GM18867 (cell line): ENCODE measurements around the gene PBXIP1.

Source experiments
- ATAC-seq: cut with Tn5 transposase; IDR thresholded peaks from one replicate; pipeline ENCODE4 v1.9.1; 2021; ENCODE audit warnings: mild to moderate bottlenecking, moderate library complexity; ENCODE audit not compliant: unreplicated experiment

The PBXIP1 gene

GRCh38 chr1:154958681-154959425, 3.0 kb upstream of the PBXIP1 start:
- no peak for ATAC-seq

DNA sequence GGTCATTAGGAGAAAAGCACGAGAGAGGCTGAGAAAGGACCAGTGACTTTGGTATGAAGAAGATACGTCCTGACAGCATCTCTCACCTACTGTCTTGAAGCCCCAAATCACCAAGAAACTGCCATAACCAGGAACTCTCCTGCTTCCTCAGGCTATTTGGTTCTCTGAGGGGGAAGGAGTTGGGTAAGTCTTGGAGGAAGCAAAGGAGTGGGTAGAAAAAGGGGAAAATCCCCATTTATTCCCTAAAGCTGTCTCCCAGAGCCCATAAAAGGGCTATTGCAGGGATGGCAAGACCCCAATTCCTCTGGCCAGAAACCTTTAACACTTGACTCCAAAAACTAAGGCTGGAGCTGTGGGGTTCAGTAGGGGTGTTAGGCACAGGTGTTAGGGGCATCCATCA, 2.1 kb upstream of the PBXIP1 start:
- ATAC-seq, result no peak

DNA sequence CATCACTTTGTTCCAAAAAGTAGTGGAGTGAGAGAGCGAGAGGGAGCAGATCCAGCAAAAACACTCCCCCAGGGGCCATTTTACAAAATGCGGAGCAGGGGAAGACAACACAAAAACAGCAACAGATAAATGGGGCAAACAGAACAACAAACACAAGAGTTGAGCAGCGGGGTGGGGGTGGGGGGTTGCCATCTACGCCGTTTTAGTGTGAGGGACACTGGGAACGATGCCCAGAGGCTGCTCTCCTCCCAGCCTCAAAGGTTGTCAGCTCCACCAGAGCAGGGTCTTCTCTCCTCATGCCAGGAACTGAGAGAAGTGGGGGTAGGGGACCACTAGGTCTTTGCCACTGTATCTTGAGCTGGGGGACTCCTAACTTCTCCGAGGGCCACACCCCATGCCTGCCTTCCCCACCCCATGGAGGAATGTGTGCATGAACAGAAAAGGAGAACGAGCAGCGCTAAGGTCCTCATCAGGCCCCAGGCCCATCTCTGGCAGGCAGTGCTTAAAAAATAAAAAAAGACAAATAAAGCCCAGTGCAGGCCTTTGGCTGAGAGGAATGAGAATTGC, 1.3 kb upstream of the PBXIP1 start:
- ATAC-seq, result no peak

DNA sequence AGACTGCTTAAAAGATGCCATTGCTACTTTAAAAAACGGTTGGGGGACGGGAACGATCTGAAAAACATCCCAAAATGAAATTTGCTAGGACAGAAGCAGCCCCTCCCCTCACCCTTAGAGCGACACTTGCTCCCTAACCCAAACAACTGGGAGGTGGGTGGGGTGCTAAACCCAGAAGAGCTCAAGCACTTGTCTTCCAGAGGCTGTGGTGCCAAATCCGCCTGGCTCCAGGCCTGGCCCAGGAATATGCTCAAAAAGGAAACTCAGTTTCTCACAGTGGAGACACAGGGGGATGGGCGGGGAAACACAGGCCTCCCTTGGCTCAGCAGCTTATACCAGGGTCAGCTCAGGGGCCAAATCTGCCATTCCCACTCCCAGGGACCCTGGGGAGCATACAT, 644 bp upstream of the PBXIP1 start:
- no peak for ATAC-seq

- peak; percentile 48 for ATAC-seq
These were observed 721 bp downstream of the PBXIP1 start for GRCh38 chr1:154955039-154955717.

DNA sequence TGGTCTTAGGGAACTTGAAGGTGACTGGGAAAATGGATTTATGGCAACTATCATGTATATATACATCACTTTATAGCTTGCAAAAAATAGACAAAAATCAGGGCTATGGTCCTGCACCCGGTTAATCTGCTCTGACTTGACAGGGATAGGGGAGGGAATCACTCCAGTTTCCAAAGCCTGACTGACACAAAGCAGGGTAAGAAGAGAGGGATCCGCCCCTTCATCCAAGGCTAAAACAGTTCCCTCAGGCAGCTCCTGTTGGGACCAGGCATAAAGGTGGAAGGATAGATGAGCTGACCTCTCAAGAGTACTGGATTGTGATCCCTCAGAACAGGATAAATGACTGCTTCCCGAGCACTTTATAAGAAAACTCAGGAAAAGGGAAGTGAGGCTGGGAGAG, 1.4 kb downstream of the PBXIP1 start:
- ATAC-seq, result no peak

DNA sequence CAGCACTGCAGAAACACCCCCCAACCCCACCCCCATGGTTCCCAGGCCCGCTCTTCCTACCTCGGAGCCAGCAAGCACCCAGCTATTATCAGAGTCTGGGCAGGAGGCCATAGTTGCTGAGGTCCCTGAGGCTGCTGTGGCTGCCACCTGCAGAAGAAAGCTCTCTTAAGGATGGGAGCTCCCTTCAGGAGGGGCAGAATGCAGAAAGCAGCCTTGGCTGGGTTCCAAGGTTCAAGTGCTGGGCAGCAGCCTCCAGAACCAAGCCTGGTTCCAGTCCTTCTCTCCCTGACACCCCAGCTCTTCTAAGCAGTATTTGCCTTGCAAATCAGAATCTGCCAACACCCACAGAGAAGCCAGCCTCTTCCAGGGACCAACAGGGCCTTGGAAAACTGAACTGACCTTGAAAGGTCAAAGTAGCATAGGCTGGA, 2.3 kb downstream of the PBXIP1 start:
- no peak for ATAC-seq

GRCh38 chr1:154952664-154953063, 3.2 kb downstream of the PBXIP1 start:
- no peak for ATAC-seq

- no peak for ATAC-seq
These were observed 3.8 kb downstream of the PBXIP1 start for GRCh38 chr1:154951901-154952657.

GRCh38 chr1:154948079-154948478, 7.8 kb downstream of the PBXIP1 start:
- no peak for ATAC-seq

- ATAC-seq, result no peak
These were observed 9.7 kb downstream of the PBXIP1 start for GRCh38 chr1:154945962-154946850.

DNA sequence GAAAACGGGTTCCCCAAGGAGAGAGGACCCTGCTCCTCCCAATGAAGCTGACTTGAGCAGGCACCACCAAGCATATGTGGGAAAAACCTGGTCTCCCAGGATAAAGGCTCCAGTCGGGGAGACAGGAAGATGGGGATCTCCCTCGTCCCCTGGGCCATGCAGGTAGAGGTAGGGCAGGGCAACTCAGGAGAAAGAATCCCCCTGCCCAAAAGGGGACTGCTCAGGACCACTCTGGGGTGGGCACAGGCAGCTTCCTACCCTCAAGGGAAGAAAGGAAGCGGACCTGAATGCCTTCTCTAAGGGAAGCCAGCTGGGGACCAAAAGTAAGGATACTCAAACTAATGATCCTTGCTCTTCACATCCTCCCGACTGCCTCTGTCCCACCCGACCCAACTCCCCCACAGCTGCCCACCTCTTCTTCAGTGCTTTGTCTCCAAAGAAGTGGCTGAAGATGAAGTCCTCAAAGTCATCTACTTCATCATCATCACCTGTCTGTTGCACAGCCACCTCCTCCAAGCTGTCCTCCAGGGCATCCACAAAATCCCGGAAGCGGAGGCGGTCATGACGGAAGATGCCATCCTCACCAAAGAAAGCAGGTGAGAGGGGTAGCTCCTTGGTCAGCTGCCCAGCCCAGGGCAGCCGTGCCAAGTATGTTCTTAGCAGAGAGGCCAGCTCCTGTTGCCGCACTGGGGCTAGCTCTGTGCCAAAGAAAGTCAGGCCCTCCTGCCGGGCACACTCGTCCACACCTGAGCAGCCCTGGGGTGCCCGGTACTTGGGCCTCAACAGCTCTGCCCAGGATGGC, 10.5 kb downstream of the PBXIP1 start:
- no peak for ATAC-seq

DNA sequence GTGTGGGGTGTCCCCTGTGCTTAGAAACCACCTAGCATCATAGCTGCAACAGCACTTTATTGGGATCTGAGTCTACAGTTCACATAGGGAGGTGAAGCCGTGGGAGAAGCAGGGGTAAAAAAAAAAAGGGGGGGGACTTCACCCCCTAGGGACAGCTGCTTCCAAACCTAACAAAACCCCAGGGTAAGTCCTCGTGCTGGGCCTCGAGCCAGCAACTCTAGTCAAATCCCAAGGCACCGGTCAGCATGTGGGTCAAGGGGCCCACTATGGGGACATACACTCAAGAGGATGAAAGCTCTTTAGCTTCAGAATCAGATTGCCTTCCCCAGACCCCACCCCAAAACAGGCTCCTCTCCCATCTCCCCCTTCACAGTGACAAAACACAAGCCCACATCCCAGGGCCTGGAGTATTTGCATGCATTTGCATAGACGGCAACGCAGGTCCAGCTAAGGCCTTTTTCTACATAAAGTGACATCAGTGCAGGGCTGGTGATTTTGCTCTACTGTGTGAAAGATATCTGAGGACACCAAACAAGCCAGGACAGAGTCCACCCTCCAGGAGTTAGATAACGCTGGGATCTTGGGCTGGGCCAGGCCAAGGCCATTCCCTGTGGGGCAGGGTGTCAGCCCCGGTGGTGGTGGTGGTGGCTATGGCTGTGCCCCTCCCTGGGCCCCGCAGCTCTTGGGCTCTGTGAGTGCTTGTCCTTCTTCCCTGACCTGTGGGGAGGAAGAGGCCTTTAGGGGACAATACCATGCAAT, 11.3 kb downstream of the PBXIP1 start:
- ATAC-seq, result no peak

- no peak for ATAC-seq
These were observed 12.1 kb downstream of the PBXIP1 start for GRCh38 chr1:154943649-154944400.

GRCh38 chr1:154941333-154942013, 14.4 kb downstream of the PBXIP1 start:
- ATAC-seq, result no peak

DNA sequence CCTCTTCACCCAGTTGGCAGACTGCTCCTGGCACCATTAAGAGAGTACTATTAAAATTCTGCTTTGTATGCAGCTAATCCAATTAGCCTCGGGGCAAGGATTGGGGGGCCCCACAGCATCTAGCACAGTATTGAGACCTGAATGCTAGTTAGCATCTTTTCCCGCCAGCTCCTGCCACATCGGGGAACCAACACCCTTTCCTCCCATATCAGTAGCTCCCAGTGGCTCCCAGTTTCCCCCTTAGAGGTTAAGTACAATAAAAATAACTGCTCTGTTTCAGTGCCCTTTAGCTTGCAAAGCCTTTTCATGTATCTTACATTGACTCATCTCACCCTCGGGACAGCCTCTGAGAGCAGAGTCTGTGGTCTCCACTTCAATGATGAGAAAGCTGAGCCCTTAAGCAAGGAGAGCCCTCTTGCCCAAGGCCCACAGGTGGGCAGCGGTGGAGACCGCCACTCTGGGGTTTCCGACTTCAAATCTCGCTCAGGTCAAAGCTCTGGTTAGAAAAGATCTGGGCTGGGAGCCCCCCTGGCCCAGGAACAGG, 15.2 kb downstream of the PBXIP1 start:
- no peak for ATAC-seq

DNA sequence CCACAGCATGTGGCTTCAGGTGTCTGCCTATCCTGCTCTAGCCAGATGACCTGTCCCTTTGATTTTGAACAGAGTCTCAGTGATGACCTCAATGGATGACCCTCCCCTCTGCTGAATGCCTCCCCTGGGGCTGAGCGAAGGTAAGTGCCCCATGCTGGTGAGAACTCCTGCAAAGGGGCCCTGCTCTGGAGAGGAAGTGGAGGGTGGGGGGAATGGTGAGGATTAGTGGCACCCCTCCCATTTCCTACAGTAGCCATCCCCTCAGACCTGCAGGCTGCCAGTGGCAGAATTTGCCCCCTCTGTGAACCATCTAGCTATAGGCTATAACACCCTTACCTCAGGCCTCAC, 15.7 kb downstream of the PBXIP1 start:
- no peak for ATAC-seq
